GM12892 (cell line): ENCODE data around the gene FIGNL2.

Source experiments
- POLR2A ChIP-seq: IDR thresholded peaks from 2 replicates; pipeline ENCODE4 v1.6.1; 2011; ENCODE audit warnings: low read depth, low read length, control low read depth
- POLR2AphosphoS5 ChIP-seq: IDR thresholded peaks from 2 replicates; pipeline ENCODE4 v1.6.1; 2011; ENCODE audit warnings: low read depth, low read length, control low read depth

GRCh38 chr12:51839310-51839947 is 9.1 kb downstream of the FIGNL2 start:
- TF ChIP-seq POLR2AphosphoS5, result no peak
- no peak for TF ChIP-seq POLR2A
